Fibroblast of lung (primary cell): ENCODE results near the gene GALR2. TPM values are rescaled to one million over a fixed set of nuclear protein-coding genes. Genes with fewer than 3 reads are reported as not detected.

Experiments
- DNase-seq, 2 donors: peaks; one replicate each; pipeline versions ENCODE4 v3.0.0 to v3.0.0-alpha.2; 2010; ENCODE audit warnings: low read depth in 2 of 2
- H2AFZ ChIP-seq: 2 replicates; pipeline ENCODE4 v1.5.1; 2012; ENCODE audit warnings: low read length, control low read depth, inconsistent platforms
- H3K27ac ChIP-seq: 2 replicates; pipeline ENCODE4 v1.5.1; 2011; ENCODE audit warnings: low read length, control low read depth; ENCODE audit not compliant: insufficient read depth
- H3K27me3 ChIP-seq: 2 replicates; pipeline ENCODE4 v1.5.1; 2011; ENCODE audit warnings: mild to moderate bottlenecking, low read length; ENCODE audit not compliant: control insufficient read depth, insufficient read depth
- H3K36me3 ChIP-seq: 2 replicates; pipeline ENCODE4 v1.5.1; 2011; ENCODE audit warnings: low read length; ENCODE audit not compliant: control insufficient read depth, insufficient read depth
- H3K4me1 ChIP-seq: 2 replicates; pipeline ENCODE4 v1.5.1; 2011; ENCODE audit warnings: low read length; ENCODE audit not compliant: control insufficient read depth, insufficient read depth; ENCODE audit errors: extremely low read depth
- H3K4me2 ChIP-seq: 2 replicates; pipeline ENCODE4 v1.5.1; 2011; ENCODE audit warnings: low read length, control low read depth; ENCODE audit not compliant: insufficient read depth; ENCODE audit errors: extremely low read depth
- H3K4me3 ChIP-seq, 4 experiments: fragments of 200-600 bp in 1 of 4; sonication (generic) in 1 of 4; replicated peaks in 1 of 4; 2 replicates each; pipeline ENCODE4 v1.5.1; 2011 to 2016; ENCODE audit warnings: low read length in 4 of 4, low read depth in 3 of 4, mild to moderate bottlenecking in 3 of 4, control low read depth in 2 of 4, inconsistent platforms in 1 of 4, mixed read lengths in 1 of 4; ENCODE audit not compliant: insufficient read depth in 1 of 4; ENCODE audit errors: control extremely low read depth in 1 of 4
- H3K79me2 ChIP-seq: 2 replicates; pipeline ENCODE4 v1.5.1; 2012; ENCODE audit warnings: mild to moderate bottlenecking, low read length, inconsistent platforms; ENCODE audit not compliant: control insufficient read depth, insufficient read depth
- H3K9ac ChIP-seq: 2 replicates; pipeline ENCODE4 v1.5.1; 2011; ENCODE audit warnings: mild to moderate bottlenecking, low read length, control low read depth; ENCODE audit not compliant: insufficient read depth
- H3K9me3 ChIP-seq: 2 replicates; pipeline ENCODE4 v1.5.1; 2012; ENCODE audit warnings: low read depth, low read length; ENCODE audit not compliant: control insufficient read depth, insufficient read depth
- H4K20me1 ChIP-seq: 2 replicates; pipeline ENCODE4 v1.5.1; 2011; ENCODE audit warnings: low read length; ENCODE audit not compliant: control insufficient read depth, insufficient read depth; ENCODE audit errors: extremely low read depth
- CTCF ChIP-seq, 2 donors: IDR thresholded peaks in 1 of 2; conservative IDR thresholded peaks in 1 of 2; 1 replicate in 1 of 2; 2 replicates in 1 of 2; pipeline ENCODE4 v1.5.1; 2011 to 2012; ENCODE audit warnings: low read length in 2 of 2, control low read depth in 1 of 2, inconsistent platforms in 1 of 2, low read depth in 1 of 2, mild to moderate bottlenecking in 1 of 2
- EZH2 ChIP-seq: IDR thresholded peaks from 2 replicates; pipeline ENCODE4 v1.5.1; 2012; ENCODE audit warnings: low read length, control low read depth, mild to moderate bottlenecking; ENCODE audit errors: missing control alignments
- polyA plus RNA-seq, 2 donors: library from polyadenylated mRNA; depleted of rRNA in 1 of 2; stranded (reverse) in 1 of 2; unstranded in 1 of 2; fragments of >200 nt; gene quantifications; 2 replicates each; pipeline ENCODE4 v1.2.1, GENCODE V29; 2011 to 2012; ENCODE audit warnings: missing spikeins in 1 of 2
- total RNA-seq: library from RNA; depleted of rRNA; stranded (reverse); fragments of >200 nt; gene quantifications from 2 replicates; pipeline ENCODE4 v1.2.1, GENCODE V29; 2014

Gene GALR2
- total and polyA plus RNA-seq, 2 donors (not counting 1 experiment from before 2014, with no cell fraction given), result not detected

GRCh38 chr17:76095943-76096342, 21.4 kb downstream of the GALR2 start:
- H3K4me2 ChIP-seq, result no peak overlapping the region
- H3K4me1 ChIP-seq, result peaks cover 2% of the 10 kb centered on the region
- no peak for TF ChIP-seq EZH2
- no peak for TF ChIP-seq CTCF (conservative IDR thresholded peaks at IDR 0.05 in 1 of 2, IDR thresholded peaks at IDR 0.05 in 1 of 2; ENCODE audit: low read depth in 1 of 2, low read length in 2 of 2)
- peaks cover 23% of the 10 kb centered on the region for H3K36me3 ChIP-seq
- no peak overlapping the region for H2AFZ ChIP-seq
- no peak overlapping the region for H3K9ac ChIP-seq
- no peaks in the 10 kb centered on the region for H3K9me3 ChIP-seq
- H4K20me1 ChIP-seq, result no peaks in the 10 kb centered on the region
- no peak overlapping the region for H3K4me3 ChIP-seq
- no peaks in the 10 kb centered on the region for H3K79me2 ChIP-seq
- no peak overlapping the region for H3K27ac ChIP-seq
- no peak for DNase-seq
- no peaks in the 10 kb centered on the region for H3K27me3 ChIP-seq

- Histone ChIP-seq H3K27me3 (no peaks in the 10 kb centered on the region), H3K79me2 (peaks cover 11% of the 10 kb centered on the region), H3K27ac (no peak overlapping the region), H3K4me2 (no peak overlapping the region), H3K36me3 (peaks cover 24% of the 10 kb centered on the region), H3K4me3 (no peak overlapping the region), H4K20me1 (no peaks in the 10 kb centered on the region), H2AFZ (no peak overlapping the region), H3K9ac (no peak overlapping the region), H3K4me1 (peaks cover 4% of the 10 kb centered on the region), H3K9me3 (no peaks in the 10 kb centered on the region)
- TF ChIP-seq EZH2 (no peak), CTCF (conservative IDR thresholded peaks at IDR 0.05 in 1 of 2, IDR thresholded peaks at IDR 0.05 in 1 of 2; ENCODE audit: low read depth in 1 of 2, low read length in 2 of 2) (no peak)
- no peak for DNase-seq
Measured at GRCh38 chr17:76097716-76098295, 23.2 kb downstream of the GALR2 start.

GRCh38 chr17:76102944-76103273, 28.3 kb downstream of the GALR2 start:
- Histone ChIP-seq H3K79me2 (peaks cover 15% of the 10 kb centered on the region), H3K9ac (peak overlapping the region; percentile 74), H3K36me3 (peaks cover 5% of the 10 kb centered on the region), H3K27ac (peak overlapping the region; percentile 75), H3K4me2 (peak overlapping the region; percentile 92), H3K9me3 (no peaks in the 10 kb centered on the region), H3K27me3 (no peaks in the 10 kb centered on the region), H3K4me3 (peak overlapping the region; percentile 63 to 90 (median 82)), H3K4me1 (peaks cover 3% of the 10 kb centered on the region), H4K20me1 (no peaks in the 10 kb centered on the region), H2AFZ (peak overlapping the region; percentile 69)
- TF ChIP-seq EZH2 (no peak), CTCF (conservative IDR thresholded peaks at IDR 0.05 in 1 of 2, IDR thresholded peaks at IDR 0.05 in 1 of 2; ENCODE audit: low read depth in 1 of 2, low read length in 2 of 2) (no peak)
- DNase-seq, result no peak
